Spleen (tissue), 7 donors: Measurements from ENCODE around the gene KANSL1.

Experiments
- POLR2A ChIP-seq, 3 donors: fragments of 450-650 bp; IDR thresholded peaks; one replicate each; pipeline ENCODE4 v1.5.1; 2017; ENCODE audit warnings: antibody characterized with exemption in 3 of 3, mild to moderate bottlenecking in 1 of 3
- POLR2AphosphoS5 ChIP-seq, 3 donors: sonication (generic); formaldehyde crosslinking; IDR thresholded peaks; one replicate each; pipeline ENCODE4 v1.5.1; 2017; ENCODE audit warnings: antibody characterized with exemption in 3 of 3
- TF ChIP-seq, protein P1 (sequence below), 11 experiments: fragments of 200-600 bp in 7 of 11; fragments of 450-650 bp in 4 of 11; sonication (generic) in 4 of 11; IDR thresholded peaks in 8 of 11; conservative IDR thresholded peaks in 3 of 11; 1 replicate in 7 of 11; 2 replicates in 4 of 11; pipeline versions ENCODE4 v1.4.0 to v1.8.0; 2016 to 2021; ENCODE audit warnings: antibody characterized with exemption in 11 of 11, inconsistent platforms in 4 of 11, mild to moderate bottlenecking in 1 of 11
- donor health status: DM: no; HTN: no; CAD: no; lungs with moderate emphysema.
- donor health status: DM: no; HTN: no; CAD: no.
- donor health status: DM: no; HTN: no; CAD: no.

DNA sequence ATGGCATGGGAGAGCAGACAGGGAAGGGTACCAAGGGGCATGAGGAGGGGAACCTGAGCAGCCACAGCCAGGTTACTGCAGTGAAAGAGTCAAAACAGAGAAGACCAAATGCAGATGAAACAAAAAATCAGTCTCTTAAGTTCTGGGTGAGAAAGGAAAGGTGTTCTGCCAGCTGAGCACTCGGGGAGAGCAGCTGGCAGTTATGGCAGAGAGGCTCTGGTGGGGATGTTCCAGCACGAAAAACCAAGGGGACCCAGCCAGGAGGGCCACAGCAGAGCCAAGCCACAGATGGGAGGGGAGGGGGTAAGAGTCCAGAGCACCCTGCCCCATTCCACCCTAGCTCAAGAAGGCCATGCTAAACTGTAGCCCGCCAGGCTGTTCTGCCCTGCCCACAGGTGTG is 162.5 kb downstream of the KANSL1 start:
- TF ChIP-seq, protein P1, sequence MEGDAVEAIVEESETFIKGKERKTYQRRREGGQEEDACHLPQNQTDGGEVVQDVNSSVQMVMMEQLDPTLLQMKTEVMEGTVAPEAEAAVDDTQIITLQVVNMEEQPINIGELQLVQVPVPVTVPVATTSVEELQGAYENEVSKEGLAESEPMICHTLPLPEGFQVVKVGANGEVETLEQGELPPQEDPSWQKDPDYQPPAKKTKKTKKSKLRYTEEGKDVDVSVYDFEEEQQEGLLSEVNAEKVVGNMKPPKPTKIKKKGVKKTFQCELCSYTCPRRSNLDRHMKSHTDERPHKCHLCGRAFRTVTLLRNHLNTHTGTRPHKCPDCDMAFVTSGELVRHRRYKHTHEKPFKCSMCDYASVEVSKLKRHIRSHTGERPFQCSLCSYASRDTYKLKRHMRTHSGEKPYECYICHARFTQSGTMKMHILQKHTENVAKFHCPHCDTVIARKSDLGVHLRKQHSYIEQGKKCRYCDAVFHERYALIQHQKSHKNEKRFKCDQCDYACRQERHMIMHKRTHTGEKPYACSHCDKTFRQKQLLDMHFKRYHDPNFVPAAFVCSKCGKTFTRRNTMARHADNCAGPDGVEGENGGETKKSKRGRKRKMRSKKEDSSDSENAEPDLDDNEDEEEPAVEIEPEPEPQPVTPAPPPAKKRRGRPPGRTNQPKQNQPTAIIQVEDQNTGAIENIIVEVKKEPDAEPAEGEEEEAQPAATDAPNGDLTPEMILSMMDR (IDR thresholded peaks at IDR 0.05 in 8 of 11, conservative IDR thresholded peaks at IDR 0.05 in 3 of 11) = no peak
- no peak for TF ChIP-seq POLR2AphosphoS5 (IDR thresholded peaks at IDR 0.05)
- no peak for TF ChIP-seq POLR2A (IDR thresholded peaks at IDR 0.05)
